SU-DHL-6 (cell line): Measurements from ENCODE around the gene SMIM11.

Source experiments
- EZH2phosphoT487 ChIP-seq: fragments of 200-600 bp; sonication (generic), shearing (Covaris generic); conservative IDR thresholded peaks from 2 replicates; pipeline ENCODE4 v1.6.1; 2018; ENCODE audit warnings: mild to moderate bottlenecking, antibody characterized with exemption, low read length, moderate library complexity, mixed read lengths
- TF ChIP-seq, protein P1 (sequence below): fragments of 200-600 bp; sonication (generic); IDR thresholded peaks from one replicate; pipeline ENCODE4 v1.5.1; 2017; ENCODE audit warnings: antibody characterized with exemption, mild to moderate bottlenecking, low read length, moderate library complexity; ENCODE audit not compliant: insufficient read depth, poor library complexity, severe bottlenecking

DNA sequence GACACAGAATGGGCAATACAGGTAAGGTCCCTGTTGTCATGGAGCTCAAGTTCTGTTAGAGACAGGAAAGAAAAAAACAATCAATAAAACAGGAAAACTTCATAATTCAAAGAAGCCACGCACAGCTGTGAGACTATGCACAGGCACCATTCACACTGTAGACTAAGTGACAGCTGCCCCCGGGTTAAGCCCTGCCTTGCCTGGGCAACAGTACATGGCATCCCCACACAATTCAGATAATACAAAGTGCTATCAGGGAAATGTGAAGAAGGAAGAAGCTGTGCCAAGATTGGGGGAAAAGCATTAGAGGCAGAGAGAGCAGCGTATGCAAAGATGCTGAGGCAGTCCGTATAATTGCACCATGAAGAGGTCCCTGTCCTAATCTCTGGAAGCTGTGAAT lies 20.5 kb upstream of the SMIM11 start:
- TF ChIP-seq, protein P1, sequence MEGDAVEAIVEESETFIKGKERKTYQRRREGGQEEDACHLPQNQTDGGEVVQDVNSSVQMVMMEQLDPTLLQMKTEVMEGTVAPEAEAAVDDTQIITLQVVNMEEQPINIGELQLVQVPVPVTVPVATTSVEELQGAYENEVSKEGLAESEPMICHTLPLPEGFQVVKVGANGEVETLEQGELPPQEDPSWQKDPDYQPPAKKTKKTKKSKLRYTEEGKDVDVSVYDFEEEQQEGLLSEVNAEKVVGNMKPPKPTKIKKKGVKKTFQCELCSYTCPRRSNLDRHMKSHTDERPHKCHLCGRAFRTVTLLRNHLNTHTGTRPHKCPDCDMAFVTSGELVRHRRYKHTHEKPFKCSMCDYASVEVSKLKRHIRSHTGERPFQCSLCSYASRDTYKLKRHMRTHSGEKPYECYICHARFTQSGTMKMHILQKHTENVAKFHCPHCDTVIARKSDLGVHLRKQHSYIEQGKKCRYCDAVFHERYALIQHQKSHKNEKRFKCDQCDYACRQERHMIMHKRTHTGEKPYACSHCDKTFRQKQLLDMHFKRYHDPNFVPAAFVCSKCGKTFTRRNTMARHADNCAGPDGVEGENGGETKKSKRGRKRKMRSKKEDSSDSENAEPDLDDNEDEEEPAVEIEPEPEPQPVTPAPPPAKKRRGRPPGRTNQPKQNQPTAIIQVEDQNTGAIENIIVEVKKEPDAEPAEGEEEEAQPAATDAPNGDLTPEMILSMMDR = no peak
- no peak for TF ChIP-seq EZH2phosphoT487
